HepG2 (cell line): Measurements from ENCODE around the gene RNPEPL1. TPM values are rescaled to one million over a fixed set of nuclear protein-coding genes. Genes with fewer than 3 reads are reported as not detected.

Experiments used
- ASH2L ChIP-seq: fragments of 300-600, 200-600 bp; sonication (generic); IDR thresholded peaks from 2 replicates; pipeline ENCODE4 v1.7.0; 2017; ENCODE audit warnings: low read depth, mild to moderate bottlenecking, moderate library complexity, mixed read lengths, low read length; ENCODE audit not compliant: insufficient read length
- CREM ChIP-seq, 2 experiments: sonication (generic) in 1 of 2; formaldehyde crosslinking in 1 of 2; IDR thresholded peaks; 2 replicates each; pipeline versions ENCODE4 v1.4.0 to v1.6.1; 2016 to 2020; ENCODE audit warnings: antibody characterized with exemption in 1 of 2, mild to moderate bottlenecking in 1 of 2, missing genetic modification reagents in 1 of 2
- EP300 ChIP-seq, 3 experiments: sonication (generic) in 1 of 3; formaldehyde crosslinking in 1 of 3; IDR thresholded peaks; 2 replicates each; pipeline versions ENCODE4 v1.5.1 to v1.6.1; 2011 to 2020; ENCODE audit warnings: low read depth in 2 of 3, low read length in 2 of 3, borderline replicate concordance in 1 of 3, improper control_type of control experiment in 1 of 3, mild to moderate bottlenecking in 1 of 3, missing genetic modification reagents in 1 of 3, moderate library complexity in 1 of 3
- GABPA ChIP-seq, 2 experiments: IDR thresholded peaks; 2 replicates each; pipeline ENCODE4 v1.6.1; 2011 to 2016; ENCODE audit warnings: low read depth in 2 of 2, low read length in 1 of 2, missing biosample characterization in 1 of 2, missing genetic modification characterization in 1 of 2
- HCFC1 ChIP-seq: fragments of 150-350 bp; IDR thresholded peaks from 2 replicates; pipeline ENCODE4 v1.6.1; 2014; ENCODE audit warnings: low read depth, low read length
- HNRNPL ChIP-seq: fragments of 200-400 bp; formaldehyde crosslinking; IDR thresholded peaks from 2 replicates; pipeline ENCODE4 v1.6.1; 2017; ENCODE audit warnings: mild to moderate bottlenecking, low read depth, low read length
- MBNL3 ChIP-seq: fragments of 250-450 bp; sonication (Bioruptor Pico); conservative IDR thresholded peaks from 2 replicates; pipeline ENCODE4 v1.8.0; 2022; ENCODE audit warnings: mild to moderate bottlenecking, inconsistent platforms
- MED8 ChIP-seq: sonication (generic); formaldehyde crosslinking; IDR thresholded peaks from 2 replicates; pipeline ENCODE4 v1.8.1; 2023; ENCODE audit warnings: mild to moderate bottlenecking, missing genetic modification reagents; ENCODE audit not compliant: insufficient replicate concordance
- NKX3-1 ChIP-seq: sonication (generic); formaldehyde crosslinking; IDR thresholded peaks from 2 replicates; pipeline ENCODE4 v1.5.0; 2020; ENCODE audit warnings: missing genetic modification reagents
- PATZ1 ChIP-seq: sonication (generic); formaldehyde crosslinking; IDR thresholded peaks from 2 replicates; pipeline ENCODE4 v1.4.0; 2020; ENCODE audit warnings: missing genetic modification reagents
- RNF2 ChIP-seq: fragments of 450-650 bp; conservative IDR thresholded peaks from 2 replicates; pipeline ENCODE4 v1.6.1; 2016; ENCODE audit warnings: low read depth
- SAFB2 ChIP-seq: sonication (generic); formaldehyde crosslinking; IDR thresholded peaks from 2 replicates; pipeline ENCODE4 v1.5.1; 2020; ENCODE audit warnings: missing genetic modification reagents, low read depth, mild to moderate bottlenecking, borderline replicate concordance
- SKI ChIP-seq: fragments of 450-650 bp; IDR thresholded peaks from one replicate; pipeline ENCODE4 v1.6.1; 2018; ENCODE audit warnings: mild to moderate bottlenecking; ENCODE audit not compliant: partially characterized antibody
- SNAPC2 ChIP-seq: sonication (generic); formaldehyde crosslinking; IDR thresholded peaks from 2 replicates; pipeline ENCODE4 v1.8.1; 2022; ENCODE audit warnings: mild to moderate bottlenecking, missing genetic modification reagents
- ZNF101 ChIP-seq: sonication (generic); formaldehyde crosslinking; IDR thresholded peaks from 2 replicates; pipeline ENCODE4 v1.4.0; 2020; ENCODE audit warnings: mild to moderate bottlenecking, low read depth, missing genetic modification reagents, borderline replicate concordance
- ZNF276 ChIP-seq: sonication (generic); formaldehyde crosslinking; IDR thresholded peaks from 2 replicates; pipeline ENCODE4 v1.4.0; 2020; ENCODE audit warnings: mild to moderate bottlenecking, low read depth, missing genetic modification reagents
- ZNF572 ChIP-seq: sonication (generic); formaldehyde crosslinking; IDR thresholded peaks from 2 replicates; pipeline ENCODE4 v1.5.1; 2020; ENCODE audit warnings: mild to moderate bottlenecking, missing genetic modification reagents
- ZNF660 ChIP-seq: sonication (generic); formaldehyde crosslinking; IDR thresholded peaks from 2 replicates; pipeline ENCODE4 v1.5.1; 2020; ENCODE audit warnings: mild to moderate bottlenecking, low read depth, missing genetic modification reagents, borderline replicate concordance
- polyA plus RNA-seq, 8 experiments: library from polyadenylated mRNA; depleted of rRNA in 3 of 8; stranded (reverse) in 7 of 8; unstranded in 1 of 8; fragments of >200 nt; fragmentation: Illumina TruSeq in 4 of 8; extraction: Trizol in 4 of 8; gene quantifications; 2 replicates each; pipeline versions ENCODE4 v1.2.1 to v1.2.3, GENCODE V29; 2011 to 2016; ENCODE audit warnings: low read depth in 4 of 8, missing spikeins in 1 of 8, mixed read lengths in 1 of 8; ENCODE audit not compliant: insufficient read depth in 1 of 8
- total RNA-seq, 5 experiments: library from RNA; depleted of rRNA; stranded (reverse); fragments of >200 nt; fragmentation: Illumina TruSeq; extraction: Trizol; gene quantifications; 2 replicates each; pipeline ENCODE4 v1.2.3, GENCODE V29; 2016; ENCODE audit warnings: low read depth in 1 of 5
- TF ChIP-seq, protein P1 (sequence below): sonication (generic); formaldehyde crosslinking; IDR thresholded peaks from 2 replicates; pipeline ENCODE4 v1.9.0; 2021; ENCODE audit warnings: missing genetic modification reagents, mild to moderate bottlenecking, borderline replicate concordance
- TF ChIP-seq, protein P2 (sequence below), 2 experiments: sonication (generic) in 1 of 2; formaldehyde crosslinking in 1 of 2; IDR thresholded peaks; 2 replicates each; pipeline versions ENCODE4 v1.5.1 to v1.6.1; 2011 to 2020; ENCODE audit warnings: borderline replicate concordance in 1 of 2, low read depth in 1 of 2, low read length in 1 of 2, mild to moderate bottlenecking in 1 of 2, missing genetic modification reagents in 1 of 2, moderate library complexity in 1 of 2

The RNPEPL1 gene
- total and polyA plus RNA-seq, 2 of the 13 experiments (the other 11 are each of a cell fraction or from before 2014, with no cell fraction given), result 13.0 to 18.0 TPM

DNA sequence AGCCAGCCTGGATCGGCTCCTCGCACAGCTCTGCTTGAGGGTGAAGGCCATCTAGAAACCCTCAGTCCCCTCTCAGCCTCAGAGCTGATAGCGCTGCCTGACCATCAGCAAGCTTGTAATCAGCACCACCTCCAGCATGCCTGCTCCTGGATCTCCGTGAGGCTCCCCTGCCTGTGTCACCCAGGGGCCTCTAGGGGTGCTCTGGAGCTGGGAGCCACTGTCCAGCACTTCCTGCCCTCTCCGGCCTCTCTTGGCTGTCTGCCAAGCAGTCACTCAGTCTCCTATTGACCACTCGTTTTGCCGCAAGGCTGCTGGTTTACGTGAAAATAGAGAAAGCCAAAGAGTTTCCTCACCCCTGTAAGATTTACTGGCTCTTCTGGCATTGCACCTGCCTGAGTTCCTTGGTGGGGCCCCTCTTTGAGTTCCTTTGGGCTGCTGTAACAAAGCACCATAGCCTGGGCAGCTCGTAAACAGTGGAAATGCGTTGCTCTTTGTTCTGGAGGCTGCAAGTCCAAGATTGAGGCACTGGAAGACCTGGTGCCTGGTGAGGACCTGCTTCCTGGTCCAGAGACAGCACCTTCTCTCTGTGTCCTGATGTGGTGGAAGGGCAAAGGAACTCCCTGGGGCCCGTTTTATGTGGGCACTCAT lies 36.1 kb downstream of the RNPEPL1 start (continued):
- TF ChIP-seq GABPA (IDR thresholded peaks at IDR 0.05; ENCODE audit: low read depth, low read length) (no peak), GABPA (CRISPR knock-in tag; IDR thresholded peaks at IDR 0.05; ENCODE audit: low read depth) (peak; percentile 87), ZNF660 (CRISPR knock-in tag) (no peak), NKX3-1 (CRISPR knock-in tag) (no peak), HCFC1 (peak; percentile 34), SAFB2 (peak; percentile 29; the same call in 1 of the 2 replicates), ZNF101 (no peak), ZNF276 (peak; percentile 82; the same call in 1 of the 2 replicates), ASH2L (peak; percentile 90), MED8 (peak; percentile 36), CREM (IDR thresholded peaks at IDR 0.05) (peak; percentile 45; the same call in 1 of the 2 replicates), CREM (CRISPR knock-in tag; IDR thresholded peaks at IDR 0.05) (no peak), SKI (peak; percentile 82), ZNF572 (no peak; the same call in 1 of the 2 replicates), PATZ1 (CRISPR knock-in tag) (0 out of 2 replicates have a peak, but pooled peaks have one; percentile 46), HNRNPL (no peak), SNAPC2 (CRISPR knock-in tag) (peak; percentile 76; the same call in 1 of the 2 replicates), EP300 (IDR thresholded peaks at IDR 0.05; ENCODE audit: low read depth in 2 of 2, low read length in 2 of 2) (peak; percentile 51 to 69; a peak in 2 of 4 replicates), EP300 (CRISPR knock-in tag; IDR thresholded peaks at IDR 0.05; ENCODE audit: borderline replicate concordance) (peak; percentile 29; the same call in 1 of the 2 replicates), MBNL3 (no peak), RNF2 (0 out of 2 replicates have a peak, but pooled peaks have one; percentile 52)
- TF ChIP-seq, protein P1, sequence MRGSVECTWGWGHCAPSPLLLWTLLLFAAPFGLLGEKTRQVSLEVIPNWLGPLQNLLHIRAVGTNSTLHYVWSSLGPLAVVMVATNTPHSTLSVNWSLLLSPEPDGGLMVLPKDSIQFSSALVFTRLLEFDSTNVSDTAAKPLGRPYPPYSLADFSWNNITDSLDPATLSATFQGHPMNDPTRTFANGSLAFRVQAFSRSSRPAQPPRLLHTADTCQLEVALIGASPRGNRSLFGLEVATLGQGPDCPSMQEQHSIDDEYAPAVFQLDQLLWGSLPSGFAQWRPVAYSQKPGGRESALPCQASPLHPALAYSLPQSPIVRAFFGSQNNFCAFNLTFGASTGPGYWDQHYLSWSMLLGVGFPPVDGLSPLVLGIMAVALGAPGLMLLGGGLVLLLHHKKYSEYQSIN, result no peak
- TF ChIP-seq, protein P2, sequence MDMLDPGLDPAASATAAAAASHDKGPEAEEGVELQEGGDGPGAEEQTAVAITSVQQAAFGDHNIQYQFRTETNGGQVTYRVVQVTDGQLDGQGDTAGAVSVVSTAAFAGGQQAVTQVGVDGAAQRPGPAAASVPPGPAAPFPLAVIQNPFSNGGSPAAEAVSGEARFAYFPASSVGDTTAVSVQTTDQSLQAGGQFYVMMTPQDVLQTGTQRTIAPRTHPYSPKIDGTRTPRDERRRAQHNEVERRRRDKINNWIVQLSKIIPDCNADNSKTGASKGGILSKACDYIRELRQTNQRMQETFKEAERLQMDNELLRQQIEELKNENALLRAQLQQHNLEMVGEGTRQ (IDR thresholded peaks at IDR 0.05; ENCODE audit: low read depth, low read length), result no peak
- TF ChIP-seq, protein P2 (CRISPR knock-in tag; IDR thresholded peaks at IDR 0.05; ENCODE audit: borderline replicate concordance), result no peak; the same call in 1 of the 2 replicates
